ENCODE data around the gene NARF.

Gene NARF

GRCh38 chr17:82480318-82480717, 21.8 kb downstream of the NARF start:
- no peak for DNase-seq

- no peak for DNase-seq
These were observed 24.7 kb downstream of the NARF start for GRCh38 chr17:82483204-82483660.

GRCh38 chr17:82483836-82484235, 25.3 kb downstream of the NARF start:
- no peak for DNase-seq

GRCh38 chr17:82486231-82487094, 27.9 kb downstream of the NARF start:
- no peak for DNase-seq

GRCh38 chr17:82487910-82488309, 29.4 kb downstream of the NARF start:
- no peak for DNase-seq

- DNase-seq = no peak
These were observed 30.6 kb downstream of the NARF start for GRCh38 chr17:82489117-82489516.

GRCh38 chr17:82489851-82490511, 31.4 kb downstream of the NARF start:
- no peak for DNase-seq

- DNase-seq = no peak
These were observed 32.1 kb downstream of the NARF start for GRCh38 chr17:82490512-82491195.

GRCh38 chr17:82491196-82491530, 32.6 kb downstream of the NARF start:
- DNase-seq = no peak

- DNase-seq = no peak
These were observed 33.0 kb downstream of the NARF start for GRCh38 chr17:82491533-82491932.

GRCh38 chr17:82492643-82493225, 34.2 kb downstream of the NARF start:
- no peak for DNase-seq

- DNase-seq = no peak
These were observed 34.8 kb downstream of the NARF start for GRCh38 chr17:82493226-82493781.

- peak; percentile 86 to 91 for DNase-seq
These were observed 35.9 kb downstream of the NARF start for GRCh38 chr17:82494236-82495055.

GRCh38 chr17:82495844-82496528, 37.4 kb downstream of the NARF start:
- DNase-seq = no peak

- DNase-seq = peak; percentile 88 to 98
These were observed 38.2 kb downstream of the NARF start for GRCh38 chr17:82496529-82497434.

- DNase-seq = peak in 1 of 2 experiments; percentile 69
These were observed 39.2 kb downstream of the NARF start for GRCh38 chr17:82497483-82498405.

- DNase-seq = no peak
These were observed 43.7 kb downstream of the NARF start for GRCh38 chr17:82502207-82502606.

- no peak for DNase-seq
These were observed 44.7 kb downstream of the NARF start for GRCh38 chr17:82503094-82503727.

Data from NCI-H446 (cell line).